OCI-LY7 (cell line): Measurements from ENCODE around the gene CLEC16A. TPM values are rescaled to one million over a fixed set of nuclear protein-coding genes. Genes with fewer than 3 reads are reported as not detected.

Experiments used
- BruUV-seq: library from RNA; stranded (reverse); fragments of 400-500 nt; replicated peaks from 2 replicates; lab custom pipeline; 2021; lab: Mats Ljungman, UMichigan
- CTCF ChIA-PET: fragments of 300-600 bp; sonication (Branson Sonifier 250); formaldehyde crosslinking; loops from one replicate; lab custom pipeline; 2022; ENCODE audit warnings: antibody characterized with exemption; ENCODE audit not compliant: unreplicated experiment; lab: Charles Lee
- POLR2A ChIA-PET: fragments of 300-600 bp; sonication (Branson Sonifier 250); formaldehyde crosslinking; loops from one replicate; lab custom pipeline; 2022; ENCODE audit warnings: antibody characterized with exemption; lab: Charles Lee
- DNase-seq: peaks from one replicate; pipeline ENCODE4 v3.0.0-alpha.2; 2015; ENCODE audit warnings: low spot score
- H2AFZ ChIP-seq: fragments of 200-600 bp; sonication (generic), shearing (Covaris generic); 2 replicates; pipeline ENCODE4 v1.6.1; 2014; ENCODE audit warnings: mild to moderate bottlenecking, antibody characterized with exemption, low read length, moderate library complexity
- H3K27ac ChIP-seq: fragments of 200-600 bp; sonication (generic); 2 replicates; pipeline ENCODE4 v1.5.1; 2014; ENCODE audit warnings: mixed run types, low read depth, mild to moderate bottlenecking, moderate library complexity, low read length, inconsistent platforms; ENCODE audit not compliant: poor library complexity, severe bottlenecking
- H3K36me3 ChIP-seq: fragments of 200-600 bp; sonication (generic); 2 replicates; pipeline ENCODE4 v1.6.1; 2014; ENCODE audit warnings: mild to moderate bottlenecking, antibody characterized with exemption, low read length, moderate library complexity, mixed read lengths; ENCODE audit not compliant: insufficient read depth
- H3K4me1 ChIP-seq: fragments of 200-600 bp; sonication (generic); 2 replicates; pipeline ENCODE4 v1.5.1; 2014; ENCODE audit warnings: mild to moderate bottlenecking, low read length; ENCODE audit not compliant: insufficient read depth, poor library complexity, severe bottlenecking
- H3K4me2 ChIP-seq: fragments of 200-600 bp; sonication (generic); 2 replicates; pipeline ENCODE4 v1.6.1; 2014; ENCODE audit warnings: mild to moderate bottlenecking, low read length
- H3K4me3 ChIP-seq: fragments of 200-600 bp; sonication (generic); 2 replicates; pipeline ENCODE4 v1.5.1; 2014; ENCODE audit warnings: mild to moderate bottlenecking, low read depth, low read length; ENCODE audit not compliant: poor library complexity, severe bottlenecking
- H3K79me2 ChIP-seq: fragments of 200-600 bp; sonication (generic); 2 replicates; pipeline ENCODE4 v1.6.1; 2016; ENCODE audit warnings: low read depth, mild to moderate bottlenecking, low read length, moderate library complexity, mixed read lengths; ENCODE audit not compliant: insufficient read depth
- H3K9me2 ChIP-seq: fragments of 200-600 bp; sonication (generic); 2 replicates; pipeline ENCODE4 v1.6.1; 2016; ENCODE audit warnings: mild to moderate bottlenecking, low read length, mixed read lengths; ENCODE audit not compliant: insufficient read depth
- H3K9me3 ChIP-seq: fragments of 200-600 bp; sonication (generic); 2 replicates; pipeline ENCODE4 v1.6.1; 2014; ENCODE audit warnings: mild to moderate bottlenecking, mixed run types, low read length, mixed read lengths
- H4K20me1 ChIP-seq: fragments of 200-600 bp; sonication (generic); 2 replicates; pipeline ENCODE4 v1.6.1; 2014; ENCODE audit warnings: mild to moderate bottlenecking, antibody characterized with exemption, low read length, moderate library complexity, mixed read lengths; ENCODE audit not compliant: insufficient read depth
- CTCF ChIP-seq: fragments of 200-600 bp; sonication (generic); conservative IDR thresholded peaks from 2 replicates; pipeline ENCODE4 v1.5.1; 2014; ENCODE audit warnings: mild to moderate bottlenecking, antibody characterized with exemption, low read length, moderate library complexity, mixed read lengths
- EZH2phosphoT487 ChIP-seq: fragments of 200-600 bp; sonication (generic); IDR thresholded peaks from 2 replicates; pipeline ENCODE4 v1.6.1; 2018; ENCODE audit warnings: low read depth, borderline replicate concordance, mild to moderate bottlenecking, mixed run types, antibody characterized with exemption, low read length, moderate library complexity, mixed read lengths
- intact Hi-C: fragments of 100-400 bp; cut with micrococcal nuclease; formaldehyde crosslinking; loops from one replicate; pipeline ENCODE4 v1.10.0; 2022; ENCODE audit not compliant: unreplicated experiment
- total RNA-seq, 2 experiments: library from RNA; depleted of rRNA in 1 of 2; stranded (reverse); fragments of >200 nt in 1 of 2; shearing (Covaris generic) in 1 of 2; gene quantifications; 2 replicates each; pipeline ENCODE4 v1.2.3, GENCODE V29; 2014 to 2022

The CLEC16A gene
- total RNA-seq, 2 experiments from 2014 or later: 26.2 to 50.9 TPM

- H3K36me3 ChIP-seq: no peaks in the 10 kb centered on the region
- H3K27ac ChIP-seq: no peak overlapping the region
- POLR2A ChIA-PET: no interaction called here
- H3K4me1 ChIP-seq: no peaks in the 10 kb centered on the region
- no peaks in the 10 kb centered on the region for H4K20me1 ChIP-seq
- TF ChIP-seq CTCF (no peak), EZH2phosphoT487 (no peak)
- no peak for DNase-seq
- no peak overlapping the region for H3K4me2 ChIP-seq
- H3K9me3 ChIP-seq: no peaks in the 10 kb centered on the region
- H3K4me3 ChIP-seq: no peak overlapping the region
- CTCF ChIA-PET: interaction anchor here (0.5 kb wide), 1 partner anchor 237 kb away, joined by 3 read pairs; no protein-coding TSS in a partner anchor
- H3K79me2 ChIP-seq: no peaks in the 10 kb centered on the region
- no peaks in the 10 kb centered on the region for H3K9me2 ChIP-seq
- BruUV-seq: no TSS peak
- H2AFZ ChIP-seq: no peak overlapping the region
- intact Hi-C loops: no loop called here
Observed at GRCh38 chr16:11190588-11191560, 246.5 kb downstream of the CLEC16A start.

- TF ChIP-seq CTCF (no peak), EZH2phosphoT487 (no peak)
- Histone ChIP-seq H3K4me2 (no peak overlapping the region), H3K36me3 (no peaks in the 10 kb centered on the region), H4K20me1 (no peaks in the 10 kb centered on the region), H3K79me2 (no peaks in the 10 kb centered on the region), H3K4me1 (no peaks in the 10 kb centered on the region), H3K9me2 (no peaks in the 10 kb centered on the region), H3K9me3 (no peaks in the 10 kb centered on the region), H3K27ac (no peak overlapping the region), H2AFZ (no peak overlapping the region), H3K4me3 (no peak overlapping the region)
- ChIA-PET CTCF (no interaction called here), POLR2A (interaction anchor here (1.0 kb wide), 1 partner anchor 12 kb away, joined by 3 read pairs; no protein-coding TSS in a partner anchor)
- DNase-seq: no peak
- BruUV-seq: no TSS peak
- intact Hi-C loops: no loop called here
Observed at GRCh38 chr16:11191665-11192064, 247.3 kb downstream of the CLEC16A start.

- no peak overlapping the region for H3K27ac ChIP-seq
- H3K4me3 ChIP-seq: no peak overlapping the region
- TF ChIP-seq EZH2phosphoT487 (no peak), CTCF (no peak)
- DNase-seq: no peak
- intact Hi-C loops: no loop called here
- no peaks in the 10 kb centered on the region for H3K9me3 ChIP-seq
- no peak overlapping the region for H3K4me2 ChIP-seq
- H2AFZ ChIP-seq: no peak overlapping the region
- BruUV-seq: no TSS peak
- H3K9me2 ChIP-seq: no peaks in the 10 kb centered on the region
- CTCF ChIA-PET: no interaction called here
- no peaks in the 10 kb centered on the region for H3K36me3 ChIP-seq
- no peaks in the 10 kb centered on the region for H3K4me1 ChIP-seq
- no peaks in the 10 kb centered on the region for H3K79me2 ChIP-seq
- no peaks in the 10 kb centered on the region for H4K20me1 ChIP-seq
- POLR2A ChIA-PET: interaction anchor here (0.7 kb wide), 1 partner anchor 16 kb away, joined by 3 read pairs; no protein-coding TSS in a partner anchor
Observed at GRCh38 chr16:11193494-11193893, 249.1 kb downstream of the CLEC16A start.
